ENCODE data around the gene PCK2.
A peak's percentile ranks its signal among the peaks of the same experiment; 100 is the strongest.

Gene PCK2

GRCh38 chr14:24094841-24095270 lies 745 bp downstream of the PCK2 start:
- DNase-seq (ENCODE audit: low spot score), result no peak
- no peak for TF ChIP-seq CTCF (IDR thresholded peaks at IDR 0.05; ENCODE audit: extremely low read depth, missing control alignments)

- peak; percentile 96 for DNase-seq (ENCODE audit: low spot score)
- no peak for TF ChIP-seq CTCF (IDR thresholded peaks at IDR 0.05; ENCODE audit: extremely low read depth, missing control alignments)
Measured at GRCh38 chr14:24095271-24096068, 1.4 kb downstream of the PCK2 start.

- no peak for DNase-seq (ENCODE audit: low spot score)
- TF ChIP-seq CTCF (IDR thresholded peaks at IDR 0.05; ENCODE audit: extremely low read depth, missing control alignments), result no peak
Measured at GRCh38 chr14:24096545-24097181, 2.6 kb downstream of the PCK2 start.

- no peak for DNase-seq (ENCODE audit: low spot score)
- TF ChIP-seq CTCF (IDR thresholded peaks at IDR 0.05; ENCODE audit: extremely low read depth, missing control alignments), result no peak
Measured at GRCh38 chr14:24098229-24098926, 4.3 kb downstream of the PCK2 start.

- no peak for TF ChIP-seq CTCF (IDR thresholded peaks at IDR 0.05; ENCODE audit: extremely low read depth, missing control alignments)
- DNase-seq (ENCODE audit: low spot score), result no peak
Measured at GRCh38 chr14:24098927-24099813, 5.1 kb downstream of the PCK2 start.

- no peak for DNase-seq (ENCODE audit: low spot score)
- TF ChIP-seq CTCF (IDR thresholded peaks at IDR 0.05; ENCODE audit: extremely low read depth, missing control alignments), result no peak
Measured at GRCh38 chr14:24100197-24100981, 6.3 kb downstream of the PCK2 start.

All from GM20000 (cell line).